Neural progenitor cell (in vitro differentiated cells): ENCODE results near the gene FBXL15.

Experiments
- EZH2 ChIP-seq: fragments of 200-600 bp; sonication (generic); IDR thresholded peaks from 2 replicates; pipeline ENCODE4 v1.6.1; 2017; ENCODE audit warnings: antibody characterized with exemption, mild to moderate bottlenecking, moderate library complexity
- TF ChIP-seq, protein P1 (sequence below): fragments of 200-600 bp; sonication (generic); IDR thresholded peaks from 2 replicates; pipeline ENCODE4 v1.5.1; 2017; ENCODE audit warnings: antibody characterized with exemption, mild to moderate bottlenecking

GRCh38 chr10:102422545-102423129, 2.0 kb downstream of the FBXL15 start:
- TF ChIP-seq, protein P1, sequence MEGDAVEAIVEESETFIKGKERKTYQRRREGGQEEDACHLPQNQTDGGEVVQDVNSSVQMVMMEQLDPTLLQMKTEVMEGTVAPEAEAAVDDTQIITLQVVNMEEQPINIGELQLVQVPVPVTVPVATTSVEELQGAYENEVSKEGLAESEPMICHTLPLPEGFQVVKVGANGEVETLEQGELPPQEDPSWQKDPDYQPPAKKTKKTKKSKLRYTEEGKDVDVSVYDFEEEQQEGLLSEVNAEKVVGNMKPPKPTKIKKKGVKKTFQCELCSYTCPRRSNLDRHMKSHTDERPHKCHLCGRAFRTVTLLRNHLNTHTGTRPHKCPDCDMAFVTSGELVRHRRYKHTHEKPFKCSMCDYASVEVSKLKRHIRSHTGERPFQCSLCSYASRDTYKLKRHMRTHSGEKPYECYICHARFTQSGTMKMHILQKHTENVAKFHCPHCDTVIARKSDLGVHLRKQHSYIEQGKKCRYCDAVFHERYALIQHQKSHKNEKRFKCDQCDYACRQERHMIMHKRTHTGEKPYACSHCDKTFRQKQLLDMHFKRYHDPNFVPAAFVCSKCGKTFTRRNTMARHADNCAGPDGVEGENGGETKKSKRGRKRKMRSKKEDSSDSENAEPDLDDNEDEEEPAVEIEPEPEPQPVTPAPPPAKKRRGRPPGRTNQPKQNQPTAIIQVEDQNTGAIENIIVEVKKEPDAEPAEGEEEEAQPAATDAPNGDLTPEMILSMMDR: peak; percentile 75
- no peak for TF ChIP-seq EZH2
